Mesothelial cell of epicardium (in vitro differentiated cells): ENCODE measurements around the gene NDRG4. TPM values are rescaled to one million over a fixed set of nuclear protein-coding genes. Genes with fewer than 3 reads are reported as not detected.
A peak's percentile ranks its signal among the peaks of the same experiment; 100 is the strongest.

Experiments
- DNase-seq, 2 experiments: peaks; one replicate each; pipeline ENCODE4 v3.0.0; 2021; ENCODE audit warnings: low spot score in 2 of 2; ENCODE audit not compliant: unreplicated experiment in 2 of 2
- H3K27ac Mint-ChIP-seq: 2 replicates; pipeline ENCODE4 v1.8.0; 2021; ENCODE audit warnings: mixed read lengths
- H3K27me3 Mint-ChIP-seq: 2 replicates; pipeline ENCODE4 v1.8.0; 2021; ENCODE audit warnings: low read depth, mixed read lengths
- H3K36me3 Mint-ChIP-seq: 2 replicates; pipeline ENCODE4 v1.8.0; 2021; ENCODE audit warnings: mixed read lengths
- H3K4me1 Mint-ChIP-seq: 2 replicates; pipeline ENCODE4 v1.8.0; 2021; ENCODE audit warnings: mixed read lengths
- H3K4me3 Mint-ChIP-seq: 2 replicates; pipeline ENCODE4 v1.8.0; 2021; ENCODE audit warnings: mild to moderate bottlenecking, moderate library complexity, mixed read lengths
- H3K9me3 Mint-ChIP-seq: 2 replicates; pipeline ENCODE4 v1.8.0; 2021; ENCODE audit warnings: mixed read lengths
- CTCF ChIP-seq: fragments of 200-600 bp; sonication (generic); IDR thresholded peaks from one replicate; pipeline ENCODE4 v1.5.0; 2021; ENCODE audit warnings: antibody characterized with exemption; ENCODE audit not compliant: unreplicated experiment
- total RNA-seq: library from RNA; stranded (reverse); gene quantifications from 3 replicates; pipeline ENCODE4 v1.2.1, GENCODE V29; 2021

Gene NDRG4
- total RNA-seq, 1 donor from 2014 or later: 17.4 TPM

- no peak overlapping the region for H3K27ac Mint-ChIP-seq
- TF ChIP-seq CTCF: no peak
Observed at GRCh38 chr16:58509256-58510096, 9.5 kb downstream of the NDRG4 start.

GRCh38 chr16:58510097-58510775 is 10.3 kb downstream of the NDRG4 start:
- H3K4me1 Mint-ChIP-seq: peaks cover 9% of the 10 kb centered on the region
- no peak overlapping the region for H3K4me3 Mint-ChIP-seq
- no peaks in the 10 kb centered on the region for H3K36me3 Mint-ChIP-seq
- DNase-seq: no peak
- H3K27me3 Mint-ChIP-seq: no peaks in the 10 kb centered on the region
- H3K9me3 Mint-ChIP-seq: no peaks in the 10 kb centered on the region
- TF ChIP-seq CTCF: no peak
- H3K27ac Mint-ChIP-seq: no peak overlapping the region

More at GRCh38 chr16:58509256-58510096, 9.5 kb downstream of the NDRG4 start:
- Mint-ChIP-seq H3K9me3 (no peaks in the 10 kb centered on the region), H3K4me1 (peaks cover 4% of the 10 kb centered on the region), H3K27me3 (no peaks in the 10 kb centered on the region), H3K36me3 (no peaks in the 10 kb centered on the region), H3K4me3 (no peak overlapping the region)
- no peak for DNase-seq

- no peaks in the 10 kb centered on the region for H3K9me3 Mint-ChIP-seq
- peaks cover 9% of the 10 kb centered on the region for H3K4me1 Mint-ChIP-seq
- no peak overlapping the region for H3K4me3 Mint-ChIP-seq
- H3K27ac Mint-ChIP-seq: no peak overlapping the region
- DNase-seq: no peak
- H3K27me3 Mint-ChIP-seq: no peaks in the 10 kb centered on the region
- H3K36me3 Mint-ChIP-seq: no peaks in the 10 kb centered on the region
- no peak for TF ChIP-seq CTCF
Observed at GRCh38 chr16:58510776-58511628, 11.1 kb downstream of the NDRG4 start.

- DNase-seq: peak in 1 of 2 experiments; percentile 83
- TF ChIP-seq CTCF: peak; percentile 80
- Mint-ChIP-seq H3K36me3 (no peaks in the 10 kb centered on the region), H3K4me3 (no peak overlapping the region), H3K4me1 (peaks cover 19% of the 10 kb centered on the region), H3K27me3 (no peaks in the 10 kb centered on the region), H3K9me3 (no peaks in the 10 kb centered on the region), H3K27ac (no peak overlapping the region)
Observed at GRCh38 chr16:58511933-58512815, 12.2 kb downstream of the NDRG4 start.

GRCh38 chr16:58513874-58514273 is 13.9 kb downstream of the NDRG4 start:
- no peak overlapping the region for H3K27ac Mint-ChIP-seq
- TF ChIP-seq CTCF: no peak
- H3K9me3 Mint-ChIP-seq: no peaks in the 10 kb centered on the region
- peaks cover 19% of the 10 kb centered on the region for H3K4me1 Mint-ChIP-seq
- no peak overlapping the region for H3K4me3 Mint-ChIP-seq
- DNase-seq: no peak
- H3K27me3 Mint-ChIP-seq: no peaks in the 10 kb centered on the region
- H3K36me3 Mint-ChIP-seq: no peaks in the 10 kb centered on the region
